OCI-LY7 (cell line): ENCODE results near the gene FTO.

Experiments
- EZH2phosphoT487 ChIP-seq: fragments of 200-600 bp; sonication (generic); IDR thresholded peaks from 2 replicates; pipeline ENCODE4 v1.6.1; 2018; ENCODE audit warnings: low read depth, borderline replicate concordance, mild to moderate bottlenecking, mixed run types, antibody characterized with exemption, low read length, moderate library complexity, mixed read lengths
- TF ChIP-seq, protein P1 (sequence below): fragments of 200-600 bp; sonication (generic); conservative IDR thresholded peaks from 2 replicates; pipeline ENCODE4 v1.5.1; 2014; ENCODE audit warnings: mild to moderate bottlenecking, antibody characterized with exemption, low read length, moderate library complexity, mixed read lengths

- TF ChIP-seq, protein P1, sequence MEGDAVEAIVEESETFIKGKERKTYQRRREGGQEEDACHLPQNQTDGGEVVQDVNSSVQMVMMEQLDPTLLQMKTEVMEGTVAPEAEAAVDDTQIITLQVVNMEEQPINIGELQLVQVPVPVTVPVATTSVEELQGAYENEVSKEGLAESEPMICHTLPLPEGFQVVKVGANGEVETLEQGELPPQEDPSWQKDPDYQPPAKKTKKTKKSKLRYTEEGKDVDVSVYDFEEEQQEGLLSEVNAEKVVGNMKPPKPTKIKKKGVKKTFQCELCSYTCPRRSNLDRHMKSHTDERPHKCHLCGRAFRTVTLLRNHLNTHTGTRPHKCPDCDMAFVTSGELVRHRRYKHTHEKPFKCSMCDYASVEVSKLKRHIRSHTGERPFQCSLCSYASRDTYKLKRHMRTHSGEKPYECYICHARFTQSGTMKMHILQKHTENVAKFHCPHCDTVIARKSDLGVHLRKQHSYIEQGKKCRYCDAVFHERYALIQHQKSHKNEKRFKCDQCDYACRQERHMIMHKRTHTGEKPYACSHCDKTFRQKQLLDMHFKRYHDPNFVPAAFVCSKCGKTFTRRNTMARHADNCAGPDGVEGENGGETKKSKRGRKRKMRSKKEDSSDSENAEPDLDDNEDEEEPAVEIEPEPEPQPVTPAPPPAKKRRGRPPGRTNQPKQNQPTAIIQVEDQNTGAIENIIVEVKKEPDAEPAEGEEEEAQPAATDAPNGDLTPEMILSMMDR = no peak
- no peak for TF ChIP-seq EZH2phosphoT487
These were observed 356.9 kb downstream of the FTO start for GRCh38 chr16:54060599-54061421.
